Panc1 (cell line): Measurements from ENCODE around the gene THOC7.

Experiments
- POLR2AphosphoS5 ChIP-seq: IDR thresholded peaks from 2 replicates; pipeline ENCODE4 v1.6.1; 2012; ENCODE audit warnings: mild to moderate bottlenecking, low read depth, low read length, moderate library complexity
- SIN3A ChIP-seq: IDR thresholded peaks from 2 replicates; pipeline ENCODE4 v1.6.1; 2012; ENCODE audit warnings: low read depth, mild to moderate bottlenecking, low read length, moderate library complexity, borderline replicate concordance; ENCODE audit not compliant: insufficient read depth
- TCF7L2 ChIP-seq: IDR thresholded peaks from 2 replicates; pipeline ENCODE4 v1.6.1; 2011; ENCODE audit warnings: mild to moderate bottlenecking, low read depth, low read length, inconsistent platforms
- TF ChIP-seq, protein P1 (sequence below): fragments of 450-650 bp; IDR thresholded peaks from 2 replicates; pipeline ENCODE4 v1.5.1; 2017; ENCODE audit warnings: mild to moderate bottlenecking

DNA sequence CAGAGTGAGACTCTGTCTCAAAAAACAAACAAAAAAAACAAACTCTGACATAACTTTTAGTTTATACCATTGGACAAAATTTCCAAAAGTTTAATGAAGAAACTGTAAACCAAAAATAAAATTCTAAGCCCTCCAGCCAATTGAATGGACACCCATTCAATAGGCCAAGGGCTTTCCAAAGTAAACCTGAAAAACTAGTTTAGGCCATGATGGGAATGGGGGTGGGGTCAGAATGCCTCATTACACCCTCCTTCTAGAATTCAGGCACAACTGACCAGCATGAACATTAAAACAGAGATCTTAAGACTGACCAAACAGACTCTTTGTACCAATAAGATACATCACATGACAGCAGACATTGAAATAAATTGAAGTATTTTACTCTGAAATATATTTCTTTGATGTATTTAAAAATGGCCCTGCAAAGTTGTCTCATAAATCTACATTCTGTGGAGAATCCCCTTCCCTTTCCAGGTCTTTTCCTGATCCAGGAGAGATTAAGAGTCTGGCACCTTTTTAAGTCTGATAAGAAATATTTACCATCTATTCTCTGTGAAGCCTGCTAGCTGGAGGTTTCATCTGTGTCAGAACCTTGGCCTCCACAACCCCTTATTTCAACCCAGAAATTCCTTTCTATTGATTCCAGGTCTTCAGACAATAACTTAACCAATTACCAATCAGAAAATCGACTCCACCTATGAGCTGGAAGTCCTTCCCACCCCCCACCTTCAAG lies 15.7 kb downstream of the THOC7 start:
- TF ChIP-seq, protein P1, sequence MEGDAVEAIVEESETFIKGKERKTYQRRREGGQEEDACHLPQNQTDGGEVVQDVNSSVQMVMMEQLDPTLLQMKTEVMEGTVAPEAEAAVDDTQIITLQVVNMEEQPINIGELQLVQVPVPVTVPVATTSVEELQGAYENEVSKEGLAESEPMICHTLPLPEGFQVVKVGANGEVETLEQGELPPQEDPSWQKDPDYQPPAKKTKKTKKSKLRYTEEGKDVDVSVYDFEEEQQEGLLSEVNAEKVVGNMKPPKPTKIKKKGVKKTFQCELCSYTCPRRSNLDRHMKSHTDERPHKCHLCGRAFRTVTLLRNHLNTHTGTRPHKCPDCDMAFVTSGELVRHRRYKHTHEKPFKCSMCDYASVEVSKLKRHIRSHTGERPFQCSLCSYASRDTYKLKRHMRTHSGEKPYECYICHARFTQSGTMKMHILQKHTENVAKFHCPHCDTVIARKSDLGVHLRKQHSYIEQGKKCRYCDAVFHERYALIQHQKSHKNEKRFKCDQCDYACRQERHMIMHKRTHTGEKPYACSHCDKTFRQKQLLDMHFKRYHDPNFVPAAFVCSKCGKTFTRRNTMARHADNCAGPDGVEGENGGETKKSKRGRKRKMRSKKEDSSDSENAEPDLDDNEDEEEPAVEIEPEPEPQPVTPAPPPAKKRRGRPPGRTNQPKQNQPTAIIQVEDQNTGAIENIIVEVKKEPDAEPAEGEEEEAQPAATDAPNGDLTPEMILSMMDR, result no peak
- TF ChIP-seq SIN3A (no peak), POLR2AphosphoS5 (no peak), TCF7L2 (no peak)
